Measurements from ENCODE around the gene KRTAP3-1. TPM values are rescaled to one million over a fixed set of nuclear protein-coding genes. Genes with fewer than 3 reads are reported as not detected.

Gene KRTAP3-1
- total RNA-seq, 2 donors from 2014 or later, result not detected

- H3K27me3 ChIP-seq, result no peaks in the 10 kb centered on the region
- H3K4me3 ChIP-seq, result no peak overlapping the region
- no peaks in the 10 kb centered on the region for H3K9me3 ChIP-seq
- no peak for DNase-seq (ENCODE audit: low spot score)
- TF ChIP-seq CTCF (IDR thresholded peaks at IDR 0.05), result no peak
- no peaks in the 10 kb centered on the region for H3K36me3 ChIP-seq
- no peak overlapping the region for H3K27ac ChIP-seq
- H3K4me1 ChIP-seq, result no peaks in the 10 kb centered on the region
These were observed 3.6 kb upstream of the KRTAP3-1 start for GRCh38 chr17:41012326-41013120.

GRCh38 chr17:41010441-41010840, 1.5 kb upstream of the KRTAP3-1 start:
- no peak overlapping the region for H3K4me3 ChIP-seq
- no peaks in the 10 kb centered on the region for H3K4me1 ChIP-seq
- no peaks in the 10 kb centered on the region for H3K27me3 ChIP-seq
- no peak overlapping the region for H3K27ac ChIP-seq
- H3K9me3 ChIP-seq, result no peaks in the 10 kb centered on the region
- no peaks in the 10 kb centered on the region for H3K36me3 ChIP-seq
- no peak for TF ChIP-seq CTCF (IDR thresholded peaks at IDR 0.05)
- DNase-seq (ENCODE audit: low spot score), result no peak

DNA sequence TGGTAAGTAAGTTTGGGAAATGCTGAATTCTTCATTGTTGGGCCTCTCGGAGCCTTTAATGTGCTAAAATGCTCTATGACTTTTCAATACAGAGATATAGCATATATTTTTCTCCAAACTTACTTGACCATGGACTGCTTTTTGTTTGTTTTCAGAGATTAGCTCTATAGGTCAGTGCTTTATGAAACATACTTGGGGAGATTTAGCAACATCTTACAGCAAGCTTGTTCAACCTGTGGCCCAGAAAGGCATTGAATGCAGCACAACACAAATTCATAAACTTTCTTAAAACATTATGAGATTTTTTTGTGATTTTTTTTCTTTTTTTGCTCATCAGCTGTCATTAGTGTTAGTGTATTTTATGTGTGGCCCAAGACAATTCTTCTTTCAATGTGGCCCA, 1.0 kb upstream of the KRTAP3-1 start:
- no peak for DNase-seq (ENCODE audit: low spot score)
- Histone ChIP-seq H3K4me3 (no peak overlapping the region), H3K9me3 (no peaks in the 10 kb centered on the region), H3K27ac (no peak overlapping the region), H3K36me3 (no peaks in the 10 kb centered on the region), H3K27me3 (no peaks in the 10 kb centered on the region), H3K4me1 (no peaks in the 10 kb centered on the region)
- TF ChIP-seq CTCF (IDR thresholded peaks at IDR 0.05), result no peak

DNA sequence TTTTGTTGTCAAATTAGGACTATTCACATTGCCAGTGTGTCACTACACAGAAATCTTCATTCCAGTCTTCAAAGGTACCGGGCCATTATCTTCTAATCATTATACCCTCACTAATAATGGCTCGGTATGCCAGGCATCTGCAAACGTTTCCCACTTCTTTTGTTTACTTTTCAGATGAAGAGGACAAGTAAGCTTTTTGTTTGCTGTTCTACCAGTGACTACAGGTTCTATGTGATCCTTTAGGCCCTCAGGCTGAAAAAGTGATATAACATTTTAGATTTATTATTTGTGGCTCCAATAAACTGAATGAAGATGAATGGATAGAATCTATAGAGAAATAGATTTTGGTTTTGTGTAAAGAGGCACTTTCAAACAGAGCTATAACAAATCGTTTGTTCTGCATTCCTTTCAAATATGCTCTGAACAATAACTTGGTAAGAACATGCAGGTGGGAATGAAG, 403 bp upstream of the KRTAP3-1 start:
- no peak for DNase-seq (ENCODE audit: low spot score)
- H3K4me1 ChIP-seq, result no peaks in the 10 kb centered on the region
- no peaks in the 10 kb centered on the region for H3K9me3 ChIP-seq
- no peaks in the 10 kb centered on the region for H3K36me3 ChIP-seq
- no peak for TF ChIP-seq CTCF (IDR thresholded peaks at IDR 0.05)
- no peak overlapping the region for H3K4me3 ChIP-seq
- H3K27ac ChIP-seq, result no peak overlapping the region
- no peaks in the 10 kb centered on the region for H3K27me3 ChIP-seq

DNA sequence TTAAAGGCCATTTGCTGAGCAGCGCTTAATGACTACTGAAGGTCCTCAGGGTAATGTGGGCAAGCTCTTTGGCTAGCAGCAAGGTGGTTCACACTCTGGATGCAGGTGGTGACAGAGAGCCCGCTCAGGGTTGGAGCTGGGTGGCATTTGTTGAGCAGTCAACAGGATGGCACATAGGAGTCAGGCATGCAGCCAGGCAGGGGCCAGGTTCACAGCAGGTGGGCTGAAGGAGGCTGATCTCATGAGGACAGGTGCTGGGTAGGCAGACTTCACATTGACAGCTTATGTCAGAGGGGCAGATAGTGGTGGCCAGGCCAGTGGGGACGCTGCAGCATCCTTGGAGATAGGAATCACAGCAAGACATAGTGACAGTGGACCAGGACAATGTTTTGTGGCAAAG, 4.5 kb downstream of the KRTAP3-1 start:
- Histone ChIP-seq H3K4me1 (no peaks in the 10 kb centered on the region), H3K27ac (no peak overlapping the region), H3K9me3 (no peaks in the 10 kb centered on the region), H3K4me3 (no peak overlapping the region), H3K36me3 (no peaks in the 10 kb centered on the region), H3K27me3 (no peaks in the 10 kb centered on the region)
- DNase-seq (ENCODE audit: low spot score), result no peak
- no peak for TF ChIP-seq CTCF (IDR thresholded peaks at IDR 0.05)

DNA sequence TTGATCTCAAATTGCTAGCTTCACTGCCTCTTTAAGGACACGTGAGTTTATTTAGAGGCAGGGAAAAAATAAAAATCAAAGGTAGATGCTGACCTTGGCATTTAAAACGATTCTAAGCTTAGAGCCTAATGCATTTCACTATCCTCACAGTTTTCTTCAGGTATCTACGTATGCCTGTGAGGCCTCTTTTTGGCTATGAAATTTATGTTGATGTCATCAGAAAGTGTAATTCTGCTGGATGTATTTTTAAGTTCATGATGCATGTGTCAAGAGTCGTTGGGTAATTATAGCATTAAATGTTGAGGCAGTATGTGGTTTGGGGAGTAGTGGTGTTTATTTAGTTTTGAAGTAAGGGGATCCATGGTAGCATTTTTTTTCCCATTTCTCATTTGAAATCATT, 5.0 kb downstream of the KRTAP3-1 start:
- no peaks in the 10 kb centered on the region for H3K9me3 ChIP-seq
- no peaks in the 10 kb centered on the region for H3K36me3 ChIP-seq
- TF ChIP-seq CTCF (IDR thresholded peaks at IDR 0.05), result no peak
- no peak overlapping the region for H3K4me3 ChIP-seq
- DNase-seq (ENCODE audit: low spot score), result no peak
- H3K27ac ChIP-seq, result no peak overlapping the region
- H3K27me3 ChIP-seq, result no peaks in the 10 kb centered on the region
- H3K4me1 ChIP-seq, result no peaks in the 10 kb centered on the region
